HepG2 (cell line): ENCODE data around the gene TMEM151A. TPM values are rescaled to one million over a fixed set of nuclear protein-coding genes. Genes with fewer than 3 reads are reported as not detected.

ENCODE experiments used
- AHR ChIP-seq: IDR thresholded peaks from 2 replicates; pipeline ENCODE4 v1.6.1; 2018; ENCODE audit warnings: missing genetic modification reagents, missing compliant biosample characterization
- BORCS8-MEF2B ChIP-seq: sonication (generic); formaldehyde crosslinking; IDR thresholded peaks from 2 replicates; pipeline ENCODE4 v1.8.0; 2022; ENCODE audit warnings: mild to moderate bottlenecking, missing genetic modification reagents
- CCAR2 ChIP-seq: fragments of 200-400 bp; formaldehyde crosslinking; optimal IDR thresholded peaks from 2 replicates; pipeline ENCODE3; 2018; ENCODE audit warnings: low read depth, mild to moderate bottlenecking, low read length, moderate library complexity
- CREB1 ChIP-seq, 2 experiments: fragments of 450-650 bp in 1 of 2; IDR thresholded peaks; 2 replicates each; pipeline ENCODE4 v1.6.1; 2016 to 2017; ENCODE audit warnings: control low read depth in 1 of 2, mild to moderate bottlenecking in 1 of 2, missing compliant biosample characterization in 1 of 2, missing genetic modification characterization in 1 of 2
- CREM ChIP-seq, 2 experiments: sonication (generic) in 1 of 2; formaldehyde crosslinking in 1 of 2; IDR thresholded peaks; 2 replicates each; pipeline versions ENCODE4 v1.4.0 to v1.6.1; 2016 to 2020; ENCODE audit warnings: antibody characterized with exemption in 1 of 2, mild to moderate bottlenecking in 1 of 2, missing genetic modification reagents in 1 of 2
- ETV5 ChIP-seq: IDR thresholded peaks from 2 replicates; pipeline ENCODE4 v1.6.1; 2018; ENCODE audit warnings: missing biosample characterization, missing genetic modification reagents, inconsistent platforms, borderline replicate concordance
- GMEB2 ChIP-seq: IDR thresholded peaks from 2 replicates; pipeline ENCODE4 v1.6.1; 2016; ENCODE audit warnings: missing biosample characterization, missing genetic modification reagents, low read depth
- HDAC1 ChIP-seq: sonication (generic); formaldehyde crosslinking; IDR thresholded peaks from 2 replicates; pipeline ENCODE4 v1.5.1; 2020; ENCODE audit warnings: mild to moderate bottlenecking, missing genetic modification reagents
- IRX3 ChIP-seq: sonication (generic); formaldehyde crosslinking; IDR thresholded peaks from 2 replicates; pipeline ENCODE4 v1.8.1; 2023; ENCODE audit warnings: mild to moderate bottlenecking, low read depth, missing genetic modification reagents, borderline replicate concordance
- KAT2B ChIP-seq: fragments of 150-350 bp; IDR thresholded peaks from 2 replicates; pipeline ENCODE4 v1.6.1; 2014; ENCODE audit warnings: low read depth, low read length, borderline replicate concordance
- KAT7 ChIP-seq: IDR thresholded peaks from 2 replicates; pipeline ENCODE4 v1.6.1; 2018; ENCODE audit warnings: borderline replicate concordance, missing compliant biosample characterization
- KLF13 ChIP-seq: sonication (generic); formaldehyde crosslinking; IDR thresholded peaks from 2 replicates; pipeline ENCODE4 v1.4.0; 2020; ENCODE audit warnings: mild to moderate bottlenecking, missing genetic modification reagents
- MED8 ChIP-seq: sonication (generic); formaldehyde crosslinking; IDR thresholded peaks from 2 replicates; pipeline ENCODE4 v1.8.1; 2023; ENCODE audit warnings: mild to moderate bottlenecking, missing genetic modification reagents; ENCODE audit not compliant: insufficient replicate concordance
- MLLT10 ChIP-seq: sonication (generic); formaldehyde crosslinking; IDR thresholded peaks from 2 replicates; pipeline ENCODE4 v1.4.0; 2020; ENCODE audit warnings: missing genetic modification reagents
- MTF2 ChIP-seq: sonication (generic); formaldehyde crosslinking; IDR thresholded peaks from 2 replicates; pipeline ENCODE4 v1.5.0; 2020; ENCODE audit warnings: missing genetic modification reagents, borderline replicate concordance
- NR3C1 ChIP-seq: sonication (generic); formaldehyde crosslinking; IDR thresholded peaks from 2 replicates; pipeline ENCODE4 v1.4.0; 2020; ENCODE audit warnings: missing genetic modification reagents
- RBAK ChIP-seq: sonication (generic); formaldehyde crosslinking; IDR thresholded peaks from 2 replicates; pipeline ENCODE4 v1.5.1; 2020; ENCODE audit warnings: mild to moderate bottlenecking, missing genetic modification reagents
- RXRA ChIP-seq: sonication (generic); formaldehyde crosslinking; IDR thresholded peaks from 2 replicates; pipeline ENCODE4 v1.5.1; 2020; ENCODE audit warnings: missing genetic modification reagents
- TFE3 ChIP-seq: IDR thresholded peaks from 2 replicates; pipeline ENCODE4 v1.6.1; 2016
- ZNF260 ChIP-seq: sonication (generic); formaldehyde crosslinking; IDR thresholded peaks from 2 replicates; pipeline ENCODE4 v1.4.0; 2020; ENCODE audit warnings: missing genetic modification reagents, low read depth, mild to moderate bottlenecking, borderline replicate concordance
- ZNF430 ChIP-seq: sonication (generic); formaldehyde crosslinking; IDR thresholded peaks from 2 replicates; pipeline ENCODE4 v1.9.0; 2021; ENCODE audit warnings: mild to moderate bottlenecking, missing genetic modification reagents
- ZNF558 ChIP-seq: sonication (generic); formaldehyde crosslinking; IDR thresholded peaks from 2 replicates; pipeline ENCODE4 v1.9.0; 2022; ENCODE audit warnings: mild to moderate bottlenecking, missing genetic modification reagents, borderline replicate concordance
- ZNF629 ChIP-seq: sonication (generic); formaldehyde crosslinking; conservative IDR thresholded peaks from 2 replicates; pipeline ENCODE4 v1.5.0; 2020; ENCODE audit warnings: missing genetic modification reagents
- ZNF747 ChIP-seq: sonication (generic); formaldehyde crosslinking; IDR thresholded peaks from 2 replicates; pipeline ENCODE4 v1.8.1; 2023; ENCODE audit warnings: missing genetic modification reagents, mild to moderate bottlenecking, borderline replicate concordance
- ZUFSP ChIP-seq: sonication (generic); formaldehyde crosslinking; IDR thresholded peaks from 2 replicates; pipeline ENCODE4 v1.9.0; 2021; ENCODE audit warnings: missing genetic modification reagents, mild to moderate bottlenecking, borderline replicate concordance
- polyA plus RNA-seq, 8 experiments: library from polyadenylated mRNA; depleted of rRNA in 3 of 8; stranded (reverse) in 7 of 8; unstranded in 1 of 8; fragments of >200 nt; fragmentation: Illumina TruSeq in 4 of 8; extraction: Trizol in 4 of 8; gene quantifications; 2 replicates each; pipeline versions ENCODE4 v1.2.1 to v1.2.3, GENCODE V29; 2011 to 2016; ENCODE audit warnings: low read depth in 4 of 8, missing spikeins in 1 of 8, mixed read lengths in 1 of 8; ENCODE audit not compliant: insufficient read depth in 1 of 8
- total RNA-seq, 5 experiments: library from RNA; depleted of rRNA; stranded (reverse); fragments of >200 nt; fragmentation: Illumina TruSeq; extraction: Trizol; gene quantifications; 2 replicates each; pipeline ENCODE4 v1.2.3, GENCODE V29; 2016; ENCODE audit warnings: low read depth in 1 of 5

Gene TMEM151A
- total and polyA plus RNA-seq, 2 of the 13 experiments (the other 11 are each of a cell fraction or from before 2014, with no cell fraction given), result 0.18 to 0.33 TPM

- TF ChIP-seq GMEB2 (CRISPR knock-in tag), result no peak
- no peak for TF ChIP-seq ZUFSP (CRISPR knock-in tag)
- no peak for TF ChIP-seq ZNF558 (CRISPR knock-in tag)
- TF ChIP-seq MED8 (CRISPR knock-in tag), result no peak
- no peak for TF ChIP-seq MLLT10 (CRISPR knock-in tag)
- peak; percentile 53; the same call in 1 of the 2 replicates for TF ChIP-seq ZNF430 (CRISPR knock-in tag)
- no peak for TF ChIP-seq MTF2 (CRISPR knock-in tag)
- TF ChIP-seq HDAC1 (CRISPR knock-in tag), result peak; percentile 45; the same call in 1 of the 2 replicates
- 0 out of 2 replicates have a peak, but pooled peaks have one; percentile 51 for TF ChIP-seq ZNF629
- TF ChIP-seq BORCS8-MEF2B (CRISPR knock-in tag), result peak; percentile 67; the same call in 1 of the 2 replicates
- no peak for TF ChIP-seq NR3C1 (CRISPR knock-in tag)
- no peak for TF ChIP-seq ZNF747
- TF ChIP-seq ZNF260, result no peak
- no peak for TF ChIP-seq KLF13 (CRISPR knock-in tag)
- no peak for TF ChIP-seq AHR
- TF ChIP-seq CREB1 (IDR thresholded peaks at IDR 0.05), result no peak
- no peak for TF ChIP-seq CREB1 (CRISPR knock-in tag; IDR thresholded peaks at IDR 0.05)
- no peak for TF ChIP-seq KAT7 (CRISPR knock-in tag)
- TF ChIP-seq IRX3, result no peak
- no peak for TF ChIP-seq KAT2B
- peak; percentile 68 for TF ChIP-seq TFE3 (CRISPR knock-in tag)
- no peak for TF ChIP-seq CREM (IDR thresholded peaks at IDR 0.05)
- no peak for TF ChIP-seq CREM (CRISPR knock-in tag; IDR thresholded peaks at IDR 0.05)
- peak; percentile 55 for TF ChIP-seq RXRA (CRISPR knock-in tag)
- no peak for TF ChIP-seq CCAR2
- no peak for TF ChIP-seq RBAK
- TF ChIP-seq ETV5 (CRISPR knock-in tag), result peak; percentile 67; the same call in 1 of the 2 replicates
Measured at GRCh38 chr11:66328302-66329144, 36.8 kb downstream of the TMEM151A start (continued).
